GM21447 (cell line): ENCODE results near the gene GRIP2.

ENCODE experiments used
- ATAC-seq: cut with Tn5 transposase; IDR thresholded peaks from one replicate; pipeline ENCODE4 v1.9.1; 2021; ENCODE audit not compliant: unreplicated experiment

Gene GRIP2

DNA sequence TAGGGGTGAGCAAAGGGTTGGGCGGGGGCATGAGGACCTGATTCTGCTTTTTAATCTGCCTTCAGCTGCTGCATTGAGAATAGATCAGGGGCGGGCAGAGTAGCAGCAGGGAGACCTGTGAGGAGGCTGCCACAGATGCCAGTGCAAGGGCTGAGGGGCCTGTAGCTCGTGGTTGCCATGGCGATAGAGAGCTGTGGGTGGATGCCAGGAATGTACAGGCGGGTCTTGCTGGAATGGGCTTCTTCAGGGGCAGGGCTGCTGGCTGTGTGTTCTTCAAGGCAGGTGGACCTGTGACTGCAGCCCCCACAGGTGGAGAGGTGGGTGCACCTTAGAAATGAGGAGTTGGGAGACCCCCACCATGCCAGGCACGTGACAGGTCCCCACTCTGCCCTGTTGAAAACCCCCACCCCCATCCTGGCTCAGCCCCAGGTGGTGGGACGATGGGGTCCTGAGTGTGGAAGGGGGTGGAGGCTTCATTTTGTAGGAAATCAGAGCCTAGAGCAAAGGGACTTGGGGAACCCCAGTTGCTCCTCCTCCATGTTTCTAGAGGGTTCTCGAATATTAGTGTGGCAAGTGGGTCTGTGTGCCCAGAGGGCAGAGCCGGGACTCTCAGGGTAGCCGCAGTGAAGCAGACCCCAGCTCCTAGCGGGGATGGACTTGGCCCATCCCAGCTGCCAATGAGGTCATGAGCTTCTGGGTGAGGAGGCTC, 99.5 kb downstream of the GRIP2 start:
- no peak for ATAC-seq

DNA sequence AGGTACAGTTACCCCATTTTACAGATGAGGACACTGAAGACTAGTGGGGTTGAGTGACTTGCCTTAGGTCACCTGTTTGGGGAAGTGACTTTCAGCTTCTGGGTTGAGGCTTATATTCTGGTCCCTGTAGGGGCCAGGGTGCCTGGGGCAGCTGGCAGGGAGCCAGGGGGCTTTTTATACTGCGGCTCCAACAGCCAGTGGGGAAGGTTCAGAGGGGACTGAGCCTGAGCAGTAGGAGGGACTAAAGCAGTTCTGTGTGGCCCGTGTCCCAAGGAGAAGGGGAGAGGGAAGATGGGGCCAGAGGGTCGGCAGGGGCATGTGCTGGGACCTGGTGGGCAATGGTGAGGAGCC, 100.0 kb downstream of the GRIP2 start:
- ATAC-seq = no peak

DNA sequence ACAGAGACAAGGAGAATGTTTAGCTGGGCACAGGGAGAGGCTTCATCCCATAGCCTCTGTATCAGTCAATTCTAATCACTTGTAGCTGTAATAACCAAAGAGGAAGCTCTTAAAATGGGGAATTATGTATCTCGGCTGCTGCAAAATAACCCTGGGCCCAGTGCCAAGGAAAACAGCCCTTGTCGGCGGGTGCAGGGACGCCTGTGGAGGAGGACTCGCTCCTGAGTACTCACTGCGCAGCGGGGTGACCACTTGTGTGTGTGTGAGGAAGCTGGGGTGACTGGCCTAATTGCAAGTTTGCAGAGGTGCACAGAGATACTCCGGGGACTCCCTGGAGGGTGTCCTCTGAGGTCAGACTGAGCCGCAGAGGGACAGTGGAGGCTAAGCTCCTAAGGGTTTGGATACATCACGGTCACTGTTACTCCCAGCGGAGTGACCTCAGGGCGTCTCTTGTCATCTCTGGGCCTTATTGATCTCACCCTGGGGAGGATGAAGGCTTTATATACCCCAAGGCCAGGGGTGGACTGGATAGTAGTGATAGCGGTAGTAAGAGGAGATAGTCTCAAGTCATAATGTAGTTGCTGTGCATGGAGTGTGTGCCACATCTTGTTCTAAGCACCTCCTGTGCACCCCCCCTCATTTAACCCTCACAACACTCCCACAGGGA, 100.5 kb downstream of the GRIP2 start:
- ATAC-seq = no peak
